AG10803 (cell line): Measurements from ENCODE around the gene CLBA1.

Experiments
- DNase-seq: peaks from one replicate; pipeline ENCODE4 v3.0.0; 2010; ENCODE audit warnings: low read depth
- H3K4me3 ChIP-seq: 2 replicates; pipeline ENCODE4 v1.5.1; 2011; ENCODE audit warnings: mild to moderate bottlenecking, low read length, control low read depth
- CTCF ChIP-seq: conservative IDR thresholded peaks from 2 replicates; pipeline ENCODE4 v1.5.1; 2011; ENCODE audit warnings: mild to moderate bottlenecking, low read length, control low read depth, inconsistent platforms

Gene CLBA1

GRCh38 chr14:104985675-104986486 lies at the start of gene CLBA1:
TSS of gene CLBA1 (plus strand) at chr14:104985788. CDS start at chr14:104986432, 644 bp downstream.
- DNase-seq, result peak; percentile 87
- no peak for TF ChIP-seq CTCF
- peak within 1 kb of the TSS; percentile 69 for H3K4me3 ChIP-seq

GRCh38 chr14:104935955-104936354 lies 49.6 kb upstream of the CLBA1 start:
- no peak for TF ChIP-seq CTCF
- DNase-seq, result no peak
- no peak overlapping the region for H3K4me3 ChIP-seq

- DNase-seq, result no peak
- H3K4me3 ChIP-seq, result no peak overlapping the region
- no peak for TF ChIP-seq CTCF
These were observed 49.0 kb upstream of the CLBA1 start for GRCh38 chr14:104936361-104937155.

GRCh38 chr14:104937161-104937560 lies 48.4 kb upstream of the CLBA1 start:
- no peak for DNase-seq
- no peak overlapping the region for H3K4me3 ChIP-seq
- TF ChIP-seq CTCF, result no peak

- TF ChIP-seq CTCF, result no peak
- no peak overlapping the region for H3K4me3 ChIP-seq
These were observed 47.8 kb upstream of the CLBA1 start for GRCh38 chr14:104937694-104938365.

GRCh38 chr14:104938436-104938835 lies 47.2 kb upstream of the CLBA1 start:
- no peak for TF ChIP-seq CTCF
- peak; percentile 59 for DNase-seq
- H3K4me3 ChIP-seq, result no peak overlapping the region

More at GRCh38 chr14:104937694-104938365, 47.8 kb upstream of the CLBA1 start:
- no peak for DNase-seq
